Upper lobe of left lung (tissue), 4 donors: ENCODE results near the gene DGKI.

Source experiments
- EP300 ChIP-seq, 4 donors: sonication (generic); formaldehyde crosslinking; IDR thresholded peaks; one replicate each; pipeline ENCODE4 v1.5.1; 2017; ENCODE audit warnings: antibody characterized with exemption in 4 of 4, control low read depth in 2 of 4
- TF ChIP-seq, protein P1 (sequence below), 6 experiments: fragments of 450-650 bp in 4 of 6; fragments of 200-600 bp in 2 of 6; sonication (generic) in 2 of 6; IDR thresholded peaks; one replicate each; pipeline ENCODE4 v1.5.1; 2016 to 2019; ENCODE audit warnings: antibody characterized with exemption in 6 of 6

GRCh38 chr7:137789215-137789882 lies 57.4 kb downstream of the DGKI start:
- TF ChIP-seq EP300 (IDR thresholded peaks at IDR 0.05), result no peak
- TF ChIP-seq, protein P1, sequence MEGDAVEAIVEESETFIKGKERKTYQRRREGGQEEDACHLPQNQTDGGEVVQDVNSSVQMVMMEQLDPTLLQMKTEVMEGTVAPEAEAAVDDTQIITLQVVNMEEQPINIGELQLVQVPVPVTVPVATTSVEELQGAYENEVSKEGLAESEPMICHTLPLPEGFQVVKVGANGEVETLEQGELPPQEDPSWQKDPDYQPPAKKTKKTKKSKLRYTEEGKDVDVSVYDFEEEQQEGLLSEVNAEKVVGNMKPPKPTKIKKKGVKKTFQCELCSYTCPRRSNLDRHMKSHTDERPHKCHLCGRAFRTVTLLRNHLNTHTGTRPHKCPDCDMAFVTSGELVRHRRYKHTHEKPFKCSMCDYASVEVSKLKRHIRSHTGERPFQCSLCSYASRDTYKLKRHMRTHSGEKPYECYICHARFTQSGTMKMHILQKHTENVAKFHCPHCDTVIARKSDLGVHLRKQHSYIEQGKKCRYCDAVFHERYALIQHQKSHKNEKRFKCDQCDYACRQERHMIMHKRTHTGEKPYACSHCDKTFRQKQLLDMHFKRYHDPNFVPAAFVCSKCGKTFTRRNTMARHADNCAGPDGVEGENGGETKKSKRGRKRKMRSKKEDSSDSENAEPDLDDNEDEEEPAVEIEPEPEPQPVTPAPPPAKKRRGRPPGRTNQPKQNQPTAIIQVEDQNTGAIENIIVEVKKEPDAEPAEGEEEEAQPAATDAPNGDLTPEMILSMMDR (IDR thresholded peaks at IDR 0.05), result no peak
